HEK293 (cell line): Measurements from ENCODE around the gene OR4D11.

Experiments used
- BCL11B ChIP-seq: fragments of 450-650 bp; formaldehyde crosslinking; IDR thresholded peaks from 2 replicates; pipeline ENCODE4 v1.5.1; 2016; ENCODE audit warnings: low read depth, missing biosample characterization, missing genetic modification characterization
- HOXC10 ChIP-seq: sonication (generic); formaldehyde crosslinking; IDR thresholded peaks from 2 replicates; pipeline ENCODE4 v1.8.1; 2023; ENCODE audit warnings: mild to moderate bottlenecking, missing genetic modification reagents
- KLF8 ChIP-seq: fragments of 450-650 bp; formaldehyde crosslinking; IDR thresholded peaks from 2 replicates; pipeline ENCODE4 v1.5.1; 2016; ENCODE audit warnings: missing biosample characterization, missing genetic modification characterization
- SP2 ChIP-seq: fragments of 450-650 bp; formaldehyde crosslinking; IDR thresholded peaks from 2 replicates; pipeline ENCODE4 v1.5.1; 2016; ENCODE audit warnings: missing biosample characterization, missing genetic modification characterization
- ZFHX2 ChIP-seq: fragments of 450-650 bp; formaldehyde crosslinking; conservative IDR thresholded peaks from 2 replicates; pipeline ENCODE4 v1.5.1; 2016; ENCODE audit warnings: missing biosample characterization, missing genetic modification characterization
- ZNF10 ChIP-seq: fragments of 450-650 bp; formaldehyde crosslinking; IDR thresholded peaks from 2 replicates; pipeline ENCODE4 v1.5.1; 2017; ENCODE audit warnings: missing biosample characterization, missing genetic modification characterization
- ZNF112 ChIP-seq: fragments of 450-650 bp; formaldehyde crosslinking; IDR thresholded peaks from 2 replicates; pipeline ENCODE4 v1.5.0; 2017; ENCODE audit warnings: missing biosample characterization, missing genetic modification characterization
- ZNF132 ChIP-seq: fragments of 450-650 bp; formaldehyde crosslinking; IDR thresholded peaks from 2 replicates; pipeline ENCODE4 v1.5.1; 2017; ENCODE audit warnings: missing biosample characterization, missing genetic modification characterization, borderline replicate concordance
- ZNF140 ChIP-seq: fragments of 450-650 bp; formaldehyde crosslinking; IDR thresholded peaks from 2 replicates; pipeline ENCODE4 v1.5.1; 2016; ENCODE audit warnings: missing biosample characterization, missing genetic modification characterization
- ZNF175 ChIP-seq: fragments of 450-650 bp; formaldehyde crosslinking; IDR thresholded peaks from 2 replicates; pipeline ENCODE4 v1.5.1; 2016; ENCODE audit warnings: missing biosample characterization, missing genetic modification characterization
- ZNF211 ChIP-seq: fragments of 450-650 bp; formaldehyde crosslinking; IDR thresholded peaks from 2 replicates; pipeline ENCODE4 v1.5.1; 2016; ENCODE audit warnings: low read depth, missing biosample characterization, missing genetic modification characterization
- ZNF24 ChIP-seq: fragments of 450-650 bp; formaldehyde crosslinking; IDR thresholded peaks from 2 replicates; pipeline ENCODE4 v1.5.1; 2016; ENCODE audit warnings: missing biosample characterization, missing genetic modification characterization
- ZNF248 ChIP-seq: fragments of 450-650 bp; formaldehyde crosslinking; IDR thresholded peaks from 2 replicates; pipeline ENCODE4 v1.5.1; 2017; ENCODE audit warnings: missing biosample characterization, missing genetic modification characterization
- ZNF292 ChIP-seq: fragments of 450-650 bp; formaldehyde crosslinking; IDR thresholded peaks from 2 replicates; pipeline ENCODE4 v1.5.1; 2016; ENCODE audit warnings: low read depth, missing biosample characterization, missing genetic modification characterization, borderline replicate concordance
- ZNF354C ChIP-seq: fragments of 450-650 bp; formaldehyde crosslinking; IDR thresholded peaks from 2 replicates; pipeline ENCODE4 v1.5.1; 2016; ENCODE audit warnings: missing biosample characterization, missing genetic modification characterization, low read depth, borderline replicate concordance
- ZNF394 ChIP-seq: fragments of 450-650 bp; formaldehyde crosslinking; IDR thresholded peaks from 2 replicates; pipeline ENCODE4 v1.5.1; 2016; ENCODE audit warnings: missing biosample characterization, missing genetic modification characterization, mild to moderate bottlenecking, moderate library complexity, borderline replicate concordance
- ZNF530 ChIP-seq: fragments of 450-650 bp; formaldehyde crosslinking; IDR thresholded peaks from 2 replicates; pipeline ENCODE4 v1.5.1; 2016; ENCODE audit warnings: low read depth, missing biosample characterization, missing genetic modification characterization
- ZNF560 ChIP-seq: fragments of 450-650 bp; formaldehyde crosslinking; IDR thresholded peaks from 2 replicates; pipeline ENCODE4 v1.5.1; 2017; ENCODE audit warnings: missing biosample characterization, missing genetic modification characterization, borderline replicate concordance
- ZNF621 ChIP-seq: fragments of 450-650 bp; formaldehyde crosslinking; IDR thresholded peaks from 2 replicates; pipeline ENCODE4 v1.5.1; 2017; ENCODE audit warnings: missing biosample characterization, missing genetic modification characterization
- ZNF776 ChIP-seq: fragments of 450-650 bp; formaldehyde crosslinking; IDR thresholded peaks from 2 replicates; pipeline ENCODE4 v1.5.0; 2017; ENCODE audit warnings: missing biosample characterization, missing genetic modification characterization, borderline replicate concordance
- ZNF785 ChIP-seq: fragments of 450-650 bp; formaldehyde crosslinking; IDR thresholded peaks from 2 replicates; pipeline ENCODE4 v1.5.1; 2016; ENCODE audit warnings: missing biosample characterization, missing genetic modification characterization
- ZNF837 ChIP-seq: fragments of 450-650 bp; formaldehyde crosslinking; IDR thresholded peaks from 2 replicates; pipeline ENCODE4 v1.5.1; 2016; ENCODE audit warnings: missing biosample characterization, missing genetic modification characterization
- ZSCAN23 ChIP-seq: fragments of 450-650 bp; formaldehyde crosslinking; IDR thresholded peaks from 2 replicates; pipeline ENCODE4 v1.5.1; 2016; ENCODE audit warnings: missing biosample characterization, missing genetic modification characterization
- TF ChIP-seq, protein P1 (sequence below): fragments of 450-650 bp; formaldehyde crosslinking; conservative IDR thresholded peaks from 2 replicates; pipeline ENCODE4 v1.5.1; 2016; ENCODE audit warnings: low read depth, missing biosample characterization, missing genetic modification characterization
- TF ChIP-seq, protein P2 (sequence below): fragments of 450-650 bp; formaldehyde crosslinking; IDR thresholded peaks from 2 replicates; pipeline ENCODE4 v1.5.1; 2016; ENCODE audit warnings: missing biosample characterization, missing genetic modification characterization
- TF ChIP-seq, protein P3 (sequence below): fragments of 450-650 bp; formaldehyde crosslinking; IDR thresholded peaks from 2 replicates; pipeline ENCODE4 v1.5.1; 2017; ENCODE audit warnings: missing biosample characterization, missing genetic modification characterization
- TF ChIP-seq, protein P4 (sequence below): fragments of 450-650 bp; formaldehyde crosslinking; IDR thresholded peaks from 2 replicates; pipeline ENCODE4 v1.5.1; 2016; ENCODE audit warnings: missing biosample characterization, missing genetic modification characterization
- TF ChIP-seq, protein P5 (sequence below): fragments of 450-650 bp; formaldehyde crosslinking; IDR thresholded peaks from 2 replicates; pipeline ENCODE4 v1.5.1; 2017; ENCODE audit warnings: missing biosample characterization, missing genetic modification characterization
- TF ChIP-seq, protein P6 (sequence below): fragments of 450-650 bp; formaldehyde crosslinking; IDR thresholded peaks from 2 replicates; pipeline ENCODE4 v1.5.1; 2017; ENCODE audit warnings: missing biosample characterization, missing genetic modification characterization

Gene OR4D11

DNA sequence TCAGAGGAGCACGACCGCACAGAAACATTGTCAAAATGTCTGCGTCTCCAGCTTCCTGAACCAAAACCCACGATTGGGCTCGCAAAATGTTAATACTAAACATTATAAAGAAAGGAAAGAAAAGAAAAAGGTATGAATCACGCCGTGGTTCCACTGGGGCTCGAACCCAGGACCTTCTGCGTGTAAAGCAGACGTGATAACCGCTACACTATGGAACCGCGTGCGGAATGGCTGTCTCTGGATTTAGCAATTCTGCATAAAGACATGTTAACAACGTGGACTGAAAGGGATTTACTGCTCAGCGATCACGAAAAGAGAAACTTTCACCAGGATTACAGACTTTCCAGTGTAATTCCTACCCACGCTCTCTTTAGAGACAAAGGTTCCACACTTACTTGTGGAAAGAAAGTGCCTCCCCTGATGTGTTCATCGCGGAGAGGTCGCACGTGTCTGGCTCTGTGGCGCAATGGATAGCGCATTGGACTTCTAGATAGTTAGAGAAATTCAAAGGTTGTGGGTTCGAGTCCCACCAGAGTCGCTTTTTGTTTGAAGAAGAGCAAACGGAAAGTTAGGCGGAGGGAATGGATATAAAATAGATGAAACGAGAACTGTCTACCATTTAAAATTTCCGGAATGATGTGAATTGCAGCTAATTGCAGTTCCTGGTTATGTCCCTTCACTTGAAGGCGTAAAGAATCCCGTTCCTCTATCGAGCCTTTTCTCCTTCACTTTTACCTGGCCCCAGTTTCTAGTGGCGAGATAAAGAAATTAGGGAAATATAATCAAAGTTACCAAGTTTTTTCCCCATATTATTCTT, 47.7 kb downstream of the OR4D11 start (continued):
- TF ChIP-seq, protein P1, sequence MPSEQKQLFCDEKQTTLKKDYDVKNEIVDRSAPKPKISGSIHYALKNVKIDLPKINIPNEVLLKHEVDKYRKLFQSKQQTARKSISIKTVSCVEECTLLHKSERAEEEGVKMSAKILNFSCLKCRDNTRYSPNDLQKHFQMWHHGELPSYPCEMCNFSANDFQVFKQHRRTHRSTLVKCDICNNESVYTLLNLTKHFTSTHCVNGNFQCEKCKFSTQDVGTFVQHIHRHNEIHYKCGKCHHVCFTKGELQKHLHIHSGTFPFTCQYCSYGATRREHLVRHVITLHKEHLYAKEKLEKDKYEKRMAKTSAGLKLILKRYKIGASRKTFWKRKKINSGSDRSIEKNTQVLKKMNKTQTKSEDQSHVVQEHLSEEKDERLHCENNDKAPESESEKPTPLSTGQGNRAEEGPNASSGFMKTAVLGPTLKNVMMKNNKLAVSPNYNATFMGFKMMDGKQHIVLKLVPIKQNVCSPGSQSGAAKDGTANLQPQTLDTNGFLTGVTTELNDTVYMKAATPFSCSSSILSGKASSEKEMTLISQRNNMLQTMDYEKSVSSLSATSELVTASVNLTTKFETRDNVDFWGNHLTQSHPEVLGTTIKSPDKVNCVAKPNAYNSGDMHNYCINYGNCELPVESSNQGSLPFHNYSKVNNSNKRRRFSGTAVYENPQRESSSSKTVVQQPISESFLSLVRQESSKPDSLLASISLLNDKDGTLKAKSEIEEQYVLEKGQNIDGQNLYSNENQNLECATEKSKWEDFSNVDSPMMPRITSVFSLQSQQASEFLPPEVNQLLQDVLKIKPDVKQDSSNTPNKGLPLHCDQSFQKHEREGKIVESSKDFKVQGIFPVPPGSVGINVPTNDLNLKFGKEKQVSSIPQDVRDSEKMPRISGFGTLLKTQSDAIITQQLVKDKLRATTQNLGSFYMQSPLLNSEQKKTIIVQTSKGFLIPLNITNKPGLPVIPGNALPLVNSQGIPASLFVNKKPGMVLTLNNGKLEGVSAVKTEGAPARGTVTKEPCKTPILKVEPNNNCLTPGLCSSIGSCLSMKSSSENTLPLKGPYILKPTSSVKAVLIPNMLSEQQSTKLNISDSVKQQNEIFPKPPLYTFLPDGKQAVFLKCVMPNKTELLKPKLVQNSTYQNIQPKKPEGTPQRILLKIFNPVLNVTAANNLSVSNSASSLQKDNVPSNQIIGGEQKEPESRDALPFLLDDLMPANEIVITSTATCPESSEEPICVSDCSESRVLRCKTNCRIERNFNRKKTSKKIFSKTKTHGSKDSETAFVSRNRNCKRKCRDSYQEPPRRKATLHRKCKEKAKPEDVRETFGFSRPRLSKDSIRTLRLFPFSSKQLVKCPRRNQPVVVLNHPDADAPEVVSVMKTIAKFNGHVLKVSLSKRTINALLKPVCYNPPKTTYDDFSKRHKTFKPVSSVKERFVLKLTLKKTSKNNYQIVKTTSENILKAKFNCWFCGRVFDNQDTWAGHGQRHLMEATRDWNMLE (tag by site-specific recombination), result no peak
- TF ChIP-seq ZNF530, result no peak
- no peak for TF ChIP-seq ZNF354C (tag by site-specific recombination)
- no peak for TF ChIP-seq ZNF394
- no peak for TF ChIP-seq ZNF140 (tag by site-specific recombination)
- no peak for TF ChIP-seq ZNF10
- no peak for TF ChIP-seq ZNF776 (tag by site-specific recombination)
- TF ChIP-seq KLF8, result no peak
- no peak for TF ChIP-seq ZNF112 (tag by site-specific recombination)
- TF ChIP-seq ZFHX2 (tag by site-specific recombination), result no peak
- TF ChIP-seq, protein P2, sequence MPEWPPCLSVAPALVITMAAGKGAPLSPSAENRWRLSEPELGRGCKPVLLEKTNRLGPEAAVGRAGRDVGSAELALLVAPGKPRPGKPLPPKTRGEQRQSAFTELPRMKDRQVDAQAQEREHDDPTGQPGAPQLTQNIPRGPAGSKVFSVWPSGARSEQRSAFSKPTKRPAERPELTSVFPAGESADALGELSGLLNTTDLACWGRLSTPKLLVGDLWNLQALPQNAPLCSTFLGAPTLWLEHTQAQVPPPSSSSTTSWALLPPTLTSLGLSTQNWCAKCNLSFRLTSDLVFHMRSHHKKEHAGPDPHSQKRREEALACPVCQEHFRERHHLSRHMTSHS, result no peak
- TF ChIP-seq, protein P3, sequence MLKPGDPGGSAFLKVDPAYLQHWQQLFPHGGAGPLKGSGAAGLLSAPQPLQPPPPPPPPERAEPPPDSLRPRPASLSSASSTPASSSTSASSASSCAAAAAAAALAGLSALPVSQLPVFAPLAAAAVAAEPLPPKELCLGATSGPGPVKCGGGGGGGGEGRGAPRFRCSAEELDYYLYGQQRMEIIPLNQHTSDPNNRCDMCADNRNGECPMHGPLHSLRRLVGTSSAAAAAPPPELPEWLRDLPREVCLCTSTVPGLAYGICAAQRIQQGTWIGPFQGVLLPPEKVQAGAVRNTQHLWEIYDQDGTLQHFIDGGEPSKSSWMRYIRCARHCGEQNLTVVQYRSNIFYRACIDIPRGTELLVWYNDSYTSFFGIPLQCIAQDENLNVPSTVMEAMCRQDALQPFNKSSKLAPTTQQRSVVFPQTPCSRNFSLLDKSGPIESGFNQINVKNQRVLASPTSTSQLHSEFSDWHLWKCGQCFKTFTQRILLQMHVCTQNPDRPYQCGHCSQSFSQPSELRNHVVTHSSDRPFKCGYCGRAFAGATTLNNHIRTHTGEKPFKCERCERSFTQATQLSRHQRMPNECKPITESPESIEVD (tag by site-specific recombination), result 0 out of 2 replicates have a peak, but pooled peaks have one; percentile 2
- TF ChIP-seq ZNF248 (tag by site-specific recombination), result no peak
- no peak for TF ChIP-seq ZSCAN23
- TF ChIP-seq ZNF132 (tag by site-specific recombination), result no peak
- TF ChIP-seq ZNF24 (tag by site-specific recombination), result no peak
- no peak for TF ChIP-seq HOXC10 (CRISPR knock-in tag)
- no peak for TF ChIP-seq ZNF292 (tag by site-specific recombination)
- no peak for TF ChIP-seq ZNF837
- no peak for TF ChIP-seq ZNF560 (tag by site-specific recombination)
- no peak for TF ChIP-seq ZNF621 (tag by site-specific recombination)
- TF ChIP-seq, protein P4, sequence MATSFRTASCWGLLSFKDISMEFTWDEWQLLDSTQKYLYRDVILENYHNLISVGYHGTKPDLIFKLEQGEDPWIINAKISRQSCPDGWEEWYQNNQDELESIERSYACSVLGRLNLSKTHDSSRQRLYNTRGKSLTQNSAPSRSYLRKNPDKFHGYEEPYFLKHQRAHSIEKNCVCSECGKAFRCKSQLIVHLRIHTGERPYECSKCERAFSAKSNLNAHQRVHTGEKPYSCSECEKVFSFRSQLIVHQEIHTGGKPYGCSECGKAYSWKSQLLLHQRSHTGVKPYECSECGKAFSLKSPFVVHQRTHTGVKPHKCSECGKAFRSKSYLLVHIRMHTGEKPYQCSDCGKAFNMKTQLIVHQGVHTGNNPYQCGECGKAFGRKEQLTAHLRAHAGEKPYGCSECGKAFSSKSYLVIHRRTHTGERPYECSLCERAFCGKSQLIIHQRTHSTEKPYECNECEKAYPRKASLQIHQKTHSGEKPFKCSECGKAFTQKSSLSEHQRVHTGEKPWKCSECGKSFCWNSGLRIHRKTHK (tag by site-specific recombination), result no peak
- no peak for TF ChIP-seq ZNF785 (tag by site-specific recombination)
- TF ChIP-seq, protein P5, sequence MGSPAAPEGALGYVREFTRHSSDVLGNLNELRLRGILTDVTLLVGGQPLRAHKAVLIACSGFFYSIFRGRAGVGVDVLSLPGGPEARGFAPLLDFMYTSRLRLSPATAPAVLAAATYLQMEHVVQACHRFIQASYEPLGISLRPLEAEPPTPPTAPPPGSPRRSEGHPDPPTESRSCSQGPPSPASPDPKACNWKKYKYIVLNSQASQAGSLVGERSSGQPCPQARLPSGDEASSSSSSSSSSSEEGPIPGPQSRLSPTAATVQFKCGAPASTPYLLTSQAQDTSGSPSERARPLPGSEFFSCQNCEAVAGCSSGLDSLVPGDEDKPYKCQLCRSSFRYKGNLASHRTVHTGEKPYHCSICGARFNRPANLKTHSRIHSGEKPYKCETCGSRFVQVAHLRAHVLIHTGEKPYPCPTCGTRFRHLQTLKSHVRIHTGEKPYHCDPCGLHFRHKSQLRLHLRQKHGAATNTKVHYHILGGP (tag by site-specific recombination), result no peak
- TF ChIP-seq, protein P6, sequence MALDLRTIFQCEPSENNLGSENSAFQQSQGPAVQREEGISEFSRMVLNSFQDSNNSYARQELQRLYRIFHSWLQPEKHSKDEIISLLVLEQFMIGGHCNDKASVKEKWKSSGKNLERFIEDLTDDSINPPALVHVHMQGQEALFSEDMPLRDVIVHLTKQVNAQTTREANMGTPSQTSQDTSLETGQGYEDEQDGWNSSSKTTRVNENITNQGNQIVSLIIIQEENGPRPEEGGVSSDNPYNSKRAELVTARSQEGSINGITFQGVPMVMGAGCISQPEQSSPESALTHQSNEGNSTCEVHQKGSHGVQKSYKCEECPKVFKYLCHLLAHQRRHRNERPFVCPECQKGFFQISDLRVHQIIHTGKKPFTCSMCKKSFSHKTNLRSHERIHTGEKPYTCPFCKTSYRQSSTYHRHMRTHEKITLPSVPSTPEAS (tag by site-specific recombination), result no peak
- no peak for TF ChIP-seq ZNF211 (tag by site-specific recombination)
- TF ChIP-seq ZNF175 (tag by site-specific recombination), result no peak
- TF ChIP-seq BCL11B (tag by site-specific recombination), result no peak
- TF ChIP-seq SP2 (tag by site-specific recombination), result no peak
